Femur (tissue), 1 donor: ENCODE data around the gene PALS2.

Experiments used
- DNase-seq: peaks from one replicate; pipeline ENCODE4 v3.0.0-alpha.2; 2017

The PALS2 gene

DNA sequence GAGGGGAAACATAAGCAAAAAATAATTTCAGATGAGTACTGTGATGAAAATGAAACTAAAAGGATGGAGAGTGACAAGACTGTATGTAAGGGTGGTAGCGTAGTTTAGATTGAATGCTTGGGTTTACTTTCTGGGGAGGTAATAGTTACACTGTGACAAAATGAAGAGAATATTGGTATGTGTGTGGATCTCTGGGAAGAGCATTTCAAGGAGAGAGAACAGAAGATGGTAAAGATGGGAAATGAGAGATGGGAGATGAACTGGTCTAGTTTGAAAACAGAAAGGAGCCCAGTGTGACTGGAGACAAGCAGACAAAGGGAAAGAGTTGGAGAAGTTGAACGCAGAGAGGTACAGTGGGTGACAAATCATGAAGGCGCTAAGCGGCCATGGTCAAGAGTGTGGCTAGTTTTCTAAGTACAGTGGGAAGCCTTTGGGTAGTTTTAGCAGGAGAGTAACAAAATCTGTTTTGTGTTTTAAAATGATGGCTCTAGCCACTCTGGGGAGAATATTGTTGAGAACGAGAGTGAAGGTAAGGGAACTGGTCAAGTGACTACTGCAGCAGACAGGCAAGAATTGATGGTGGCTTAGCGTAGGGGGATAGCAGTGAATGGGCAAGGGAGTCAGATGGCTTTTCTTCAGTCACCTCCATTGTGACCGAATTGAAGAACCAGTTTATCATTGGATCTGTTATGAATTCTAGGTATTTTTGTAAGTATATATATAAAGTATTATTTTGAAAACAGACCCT is 22.6 kb downstream of the PALS2 start:
- DNase-seq = no peak

DNA sequence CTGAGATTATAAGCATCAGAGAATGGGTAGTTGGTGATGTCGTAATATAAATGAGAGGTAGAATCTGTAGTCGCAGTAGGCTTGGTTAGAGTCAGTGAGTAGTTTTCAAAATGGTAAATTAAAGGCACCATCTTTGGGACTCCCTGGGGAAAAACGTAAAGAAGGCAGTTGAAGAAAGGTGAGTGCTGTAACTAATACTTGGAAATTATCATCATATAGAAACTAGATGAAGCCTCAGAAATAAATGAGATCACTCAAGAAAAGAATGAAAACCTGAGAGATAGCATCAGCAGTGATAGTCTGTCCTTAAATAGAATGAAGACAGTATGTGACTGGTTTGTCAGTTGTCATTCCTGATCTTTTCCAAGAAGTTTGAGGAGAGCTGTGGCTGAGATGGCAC is 23.8 kb downstream of the PALS2 start:
- no peak for DNase-seq

- DNase-seq = no peak
These were observed 28.3 kb downstream of the PALS2 start for GRCh38 chr7:24601600-24601999.

- DNase-seq = no peak
These were observed 29.7 kb downstream of the PALS2 start for GRCh38 chr7:24602860-24603456.

DNA sequence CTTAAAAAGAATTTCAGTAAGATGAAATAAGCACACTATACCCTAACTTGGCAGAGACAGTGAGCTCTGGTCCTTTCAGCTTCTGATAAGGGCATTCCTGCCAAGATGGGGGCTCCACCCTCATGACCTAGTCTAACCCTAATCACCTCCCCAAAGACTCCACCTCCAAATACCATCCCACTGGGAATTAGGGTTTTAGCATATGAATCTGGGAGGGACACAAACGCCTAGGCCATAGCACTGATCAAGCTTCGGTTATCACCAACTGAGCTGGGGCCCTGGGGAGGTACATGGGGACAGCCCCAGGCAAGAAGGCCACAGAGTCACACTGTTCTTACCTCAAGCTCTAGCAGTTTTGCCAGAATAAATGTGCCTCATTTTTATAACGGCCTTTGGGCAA is 31.4 kb downstream of the PALS2 start:
- no peak for DNase-seq

DNA sequence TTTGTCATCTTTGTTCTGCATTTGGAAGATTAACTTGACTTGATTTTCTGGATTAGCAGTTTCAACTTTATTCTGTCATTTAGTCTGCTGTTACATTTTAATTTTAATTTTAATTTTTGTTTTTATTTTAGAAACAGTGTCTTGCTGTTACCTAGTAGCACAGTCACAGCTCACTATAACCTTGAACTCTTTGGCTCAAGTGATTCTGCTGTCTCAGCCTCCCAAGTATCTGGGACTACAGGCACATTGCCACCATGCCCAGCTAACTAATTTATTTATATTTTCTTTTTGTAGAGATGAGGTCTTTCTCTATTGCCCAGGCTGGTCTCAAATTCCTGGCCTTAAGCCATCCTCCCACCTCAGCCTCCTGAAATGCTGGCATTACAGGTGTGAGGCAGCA is 35.3 kb downstream of the PALS2 start:
- no peak for DNase-seq

GRCh38 chr7:24609059-24609458 is 35.8 kb downstream of the PALS2 start:
- DNase-seq = no peak

DNA sequence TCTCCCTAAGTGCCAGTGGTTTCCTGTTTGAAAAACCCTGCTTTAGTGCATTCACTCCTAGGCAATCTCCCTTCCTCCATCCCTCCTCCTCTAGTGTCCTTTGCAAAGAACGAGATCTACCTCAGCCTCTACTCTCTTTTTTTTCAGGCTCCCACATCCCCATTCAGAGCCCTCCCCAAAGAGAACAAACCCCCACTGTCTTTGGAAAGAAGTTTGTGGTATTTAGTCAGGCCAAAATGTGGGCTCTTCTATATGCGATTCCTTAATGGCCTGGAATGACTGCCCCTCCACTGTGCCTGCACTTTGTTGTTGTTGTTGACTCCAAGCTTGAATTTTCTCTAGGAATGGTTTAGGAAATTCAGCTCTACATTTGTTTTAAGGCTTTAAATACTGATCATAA is 36.3 kb downstream of the PALS2 start:
- DNase-seq = no peak

- no peak for DNase-seq
These were observed 37.9 kb downstream of the PALS2 start for GRCh38 chr7:24611130-24611529.

DNA sequence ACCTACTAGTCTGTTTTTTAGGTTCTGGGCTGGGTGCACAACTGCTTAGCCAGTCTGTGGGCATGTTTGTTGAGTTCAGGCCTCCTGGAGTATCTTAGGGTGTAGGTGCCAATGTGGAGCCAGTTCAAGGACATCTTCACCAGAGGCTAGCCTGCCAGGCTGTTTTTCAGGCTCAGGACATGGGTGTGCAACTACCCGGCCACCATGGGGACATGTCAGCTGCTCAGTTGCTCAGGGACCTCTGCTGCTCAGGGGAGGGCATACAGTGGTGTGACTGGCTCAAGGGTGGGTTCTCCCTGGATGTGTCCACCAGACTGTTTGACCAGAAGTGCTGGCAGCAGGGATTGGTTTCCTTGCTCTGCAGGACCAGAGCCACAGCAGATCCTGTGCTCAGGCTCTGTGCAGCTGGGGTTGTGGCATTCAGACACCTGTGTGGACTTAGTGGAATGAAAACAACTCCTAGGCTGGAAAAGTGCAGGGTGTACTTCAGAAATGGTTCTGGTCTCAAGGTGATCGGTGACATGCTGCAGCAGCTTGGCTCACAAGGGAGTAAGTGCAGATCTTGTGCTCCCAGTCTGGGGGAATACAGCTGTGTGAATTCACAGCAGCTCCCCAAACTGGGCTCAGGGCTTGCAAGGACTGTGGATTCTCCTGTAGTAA is 44.8 kb downstream of the PALS2 start:
- no peak for DNase-seq

DNA sequence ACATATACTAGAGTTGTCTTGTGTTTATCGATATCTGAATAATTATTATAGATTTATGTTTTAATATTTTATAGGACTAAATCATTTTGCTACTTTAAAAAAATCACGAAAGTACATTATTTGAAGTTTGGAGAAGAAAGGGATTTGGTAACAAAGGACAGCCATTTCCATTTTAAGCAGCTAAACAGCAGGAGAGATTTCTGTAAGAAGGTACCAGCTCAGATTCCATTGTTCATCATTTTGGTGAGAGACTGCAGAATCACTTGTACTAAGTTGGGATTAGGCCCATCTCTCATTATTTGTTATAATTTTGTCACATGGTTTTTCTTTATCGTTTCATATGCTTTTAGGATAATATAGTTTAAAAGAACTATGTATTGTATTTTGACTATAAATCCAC is 46.7 kb downstream of the PALS2 start:
- DNase-seq = no peak

- DNase-seq = no peak
These were observed 49.5 kb downstream of the PALS2 start for GRCh38 chr7:24622646-24623182.
